Measurements from ENCODE around the gene PPP2R3B.

The PPP2R3B gene

GRCh38 chrX:349196-349595, 37.5 kb downstream of the PPP2R3B start:
- Mint-ChIP-seq H3K27me3 (no peaks in the 10 kb centered on the region), H3K9me3 (no peaks in the 10 kb centered on the region), H3K4me3 (no peak overlapping the region), H3K4me1 (peaks cover 2% of the 10 kb centered on the region), H3K27ac (no peak overlapping the region), H3K36me3 (peaks cover 18% of the 10 kb centered on the region)
- ATAC-seq (ENCODE audit: low read depth) (no peak), DNase-seq (ENCODE audit: low spot score in 2 of 2) (no peak)

- Mint-ChIP-seq H3K27me3 (no peaks in the 10 kb centered on the region), H3K4me1 (peaks cover 2% of the 10 kb centered on the region), H3K9me3 (no peaks in the 10 kb centered on the region), H3K27ac (peak overlapping the region; percentile 35), H3K36me3 (peaks cover 18% of the 10 kb centered on the region), H3K4me3 (no peak overlapping the region)
- ATAC-seq (ENCODE audit: low read depth) (no peak), DNase-seq (ENCODE audit: low spot score in 2 of 2) (no peak)
These were observed 38.1 kb downstream of the PPP2R3B start for GRCh38 chrX:348461-349117.

GRCh38 chrX:347351-348117, 39.2 kb downstream of the PPP2R3B start:
- Mint-ChIP-seq H3K4me1 (peaks cover 2% of the 10 kb centered on the region), H3K4me3 (no peak overlapping the region)

GRCh38 chrX:346034-346813, 40.5 kb downstream of the PPP2R3B start:
- H3K4me3 Mint-ChIP-seq, result no peak overlapping the region
- peaks cover 2% of the 10 kb centered on the region for H3K9me3 Mint-ChIP-seq
- no peak overlapping the region for H3K27ac Mint-ChIP-seq
- peaks cover 2% of the 10 kb centered on the region for H3K4me1 Mint-ChIP-seq
- H3K36me3 Mint-ChIP-seq, result peaks cover 22% of the 10 kb centered on the region
- H3K27me3 Mint-ChIP-seq, result no peaks in the 10 kb centered on the region
- DNase-seq (ENCODE audit: low spot score in 2 of 2) (no peak), ATAC-seq (ENCODE audit: low read depth) (no peak)

More at GRCh38 chrX:347351-348117, 39.2 kb downstream of the PPP2R3B start:
- H3K9me3 Mint-ChIP-seq, result no peaks in the 10 kb centered on the region
- H3K27me3 Mint-ChIP-seq, result no peaks in the 10 kb centered on the region
- H3K27ac Mint-ChIP-seq, result no peak overlapping the region
- ATAC-seq (ENCODE audit: low read depth), result no peak
- no peak for DNase-seq (ENCODE audit: low spot score in 2 of 2)
- peaks cover 17% of the 10 kb centered on the region for H3K36me3 Mint-ChIP-seq

GRCh38 chrX:345020-345925, 41.4 kb downstream of the PPP2R3B start:
- peaks cover 20% of the 10 kb centered on the region for H3K36me3 Mint-ChIP-seq
- H3K27me3 Mint-ChIP-seq, result no peaks in the 10 kb centered on the region
- no peak for ATAC-seq (ENCODE audit: low read depth)

GRCh38 chrX:344371-344901, 42.3 kb downstream of the PPP2R3B start:
- Mint-ChIP-seq H3K27ac (no peak overlapping the region), H3K27me3 (no peaks in the 10 kb centered on the region), H3K4me3 (no peak overlapping the region), H3K36me3 (peaks cover 19% of the 10 kb centered on the region), H3K9me3 (peaks cover 2% of the 10 kb centered on the region), H3K4me1 (peaks cover 2% of the 10 kb centered on the region)
- no peak for DNase-seq (ENCODE audit: low spot score in 2 of 2)
- ATAC-seq (ENCODE audit: low read depth), result no peak

More at GRCh38 chrX:345020-345925, 41.4 kb downstream of the PPP2R3B start:
- peaks cover 2% of the 10 kb centered on the region for H3K4me1 Mint-ChIP-seq
- no peak overlapping the region for H3K27ac Mint-ChIP-seq
- no peak for DNase-seq (ENCODE audit: low spot score in 2 of 2)
- no peak overlapping the region for H3K4me3 Mint-ChIP-seq
- peaks cover 2% of the 10 kb centered on the region for H3K9me3 Mint-ChIP-seq

GRCh38 chrX:341541-342101, 45.1 kb downstream of the PPP2R3B start:
- Mint-ChIP-seq H3K27ac (peak overlapping the region; percentile 65), H3K9me3 (peaks cover 2% of the 10 kb centered on the region), H3K4me3 (no peak overlapping the region), H3K4me1 (no peaks in the 10 kb centered on the region), H3K27me3 (no peaks in the 10 kb centered on the region), H3K36me3 (peaks cover 24% of the 10 kb centered on the region)
- DNase-seq (ENCODE audit: low spot score in 2 of 2) (no peak), ATAC-seq (ENCODE audit: low read depth) (no peak)

- no peak for ATAC-seq (ENCODE audit: low read depth)
- DNase-seq (ENCODE audit: low spot score in 2 of 2), result no peak
- Mint-ChIP-seq H3K36me3 (peaks cover 29% of the 10 kb centered on the region), H3K27me3 (no peaks in the 10 kb centered on the region), H3K4me1 (no peaks in the 10 kb centered on the region), H3K27ac (no peak overlapping the region), H3K4me3 (no peak overlapping the region), H3K9me3 (peaks cover 2% of the 10 kb centered on the region)
These were observed 45.9 kb downstream of the PPP2R3B start for GRCh38 chrX:340641-341423.

GRCh38 chrX:340121-340520, 46.6 kb downstream of the PPP2R3B start:
- ATAC-seq (ENCODE audit: low read depth) (no peak), DNase-seq (ENCODE audit: low spot score in 2 of 2) (no peak)
- Mint-ChIP-seq H3K4me3 (no peak overlapping the region), H3K27me3 (no peaks in the 10 kb centered on the region), H3K27ac (no peak overlapping the region), H3K36me3 (peaks cover 27% of the 10 kb centered on the region), H3K4me1 (no peaks in the 10 kb centered on the region), H3K9me3 (peaks cover 2% of the 10 kb centered on the region)

GRCh38 chrX:338836-339400, 47.8 kb downstream of the PPP2R3B start:
- ATAC-seq (ENCODE audit: low read depth) (no peak), DNase-seq (ENCODE audit: low spot score in 2 of 2) (no peak)
- Mint-ChIP-seq H3K36me3 (peaks cover 26% of the 10 kb centered on the region), H3K27ac (no peak overlapping the region), H3K27me3 (no peaks in the 10 kb centered on the region), H3K4me1 (no peaks in the 10 kb centered on the region), H3K9me3 (peaks cover 2% of the 10 kb centered on the region), H3K4me3 (no peak overlapping the region)

- Mint-ChIP-seq H3K4me3 (no peak overlapping the region), H3K4me1 (no peaks in the 10 kb centered on the region), H3K27ac (no peak overlapping the region), H3K36me3 (peaks cover 26% of the 10 kb centered on the region), H3K27me3 (no peaks in the 10 kb centered on the region), H3K9me3 (peaks cover 2% of the 10 kb centered on the region)
- no peak for ATAC-seq (ENCODE audit: low read depth)
- DNase-seq (ENCODE audit: low spot score in 2 of 2), result no peak
These were observed 48.3 kb downstream of the PPP2R3B start for GRCh38 chrX:338281-338835.

GRCh38 chrX:337331-337831, 49.3 kb downstream of the PPP2R3B start:
- no peak for ATAC-seq (ENCODE audit: low read depth)
- Mint-ChIP-seq H3K36me3 (peaks cover 27% of the 10 kb centered on the region), H3K9me3 (peaks cover 2% of the 10 kb centered on the region), H3K27ac (no peak overlapping the region), H3K4me3 (no peak overlapping the region), H3K4me1 (no peaks in the 10 kb centered on the region), H3K27me3 (no peaks in the 10 kb centered on the region)
- no peak for DNase-seq (ENCODE audit: low spot score in 2 of 2)
